HG02798 (cell line): ENCODE data around the gene PMEPA1.

Source experiments
- ATAC-seq: cut with Tn5 transposase; IDR thresholded peaks from one replicate; pipeline ENCODE4 v1.9.1; 2021; ENCODE audit warnings: mild to moderate bottlenecking; ENCODE audit not compliant: unreplicated experiment, poor library complexity

The PMEPA1 gene, protein sequence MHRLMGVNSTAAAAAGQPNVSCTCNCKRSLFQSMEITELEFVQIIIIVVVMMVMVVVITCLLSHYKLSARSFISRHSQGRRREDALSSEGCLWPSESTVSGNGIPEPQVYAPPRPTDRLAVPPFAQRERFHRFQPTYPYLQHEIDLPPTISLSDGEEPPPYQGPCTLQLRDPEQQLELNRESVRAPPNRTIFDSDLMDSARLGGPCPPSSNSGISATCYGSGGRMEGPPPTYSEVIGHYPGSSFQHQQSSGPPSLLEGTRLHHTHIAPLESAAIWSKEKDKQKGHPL

DNA sequence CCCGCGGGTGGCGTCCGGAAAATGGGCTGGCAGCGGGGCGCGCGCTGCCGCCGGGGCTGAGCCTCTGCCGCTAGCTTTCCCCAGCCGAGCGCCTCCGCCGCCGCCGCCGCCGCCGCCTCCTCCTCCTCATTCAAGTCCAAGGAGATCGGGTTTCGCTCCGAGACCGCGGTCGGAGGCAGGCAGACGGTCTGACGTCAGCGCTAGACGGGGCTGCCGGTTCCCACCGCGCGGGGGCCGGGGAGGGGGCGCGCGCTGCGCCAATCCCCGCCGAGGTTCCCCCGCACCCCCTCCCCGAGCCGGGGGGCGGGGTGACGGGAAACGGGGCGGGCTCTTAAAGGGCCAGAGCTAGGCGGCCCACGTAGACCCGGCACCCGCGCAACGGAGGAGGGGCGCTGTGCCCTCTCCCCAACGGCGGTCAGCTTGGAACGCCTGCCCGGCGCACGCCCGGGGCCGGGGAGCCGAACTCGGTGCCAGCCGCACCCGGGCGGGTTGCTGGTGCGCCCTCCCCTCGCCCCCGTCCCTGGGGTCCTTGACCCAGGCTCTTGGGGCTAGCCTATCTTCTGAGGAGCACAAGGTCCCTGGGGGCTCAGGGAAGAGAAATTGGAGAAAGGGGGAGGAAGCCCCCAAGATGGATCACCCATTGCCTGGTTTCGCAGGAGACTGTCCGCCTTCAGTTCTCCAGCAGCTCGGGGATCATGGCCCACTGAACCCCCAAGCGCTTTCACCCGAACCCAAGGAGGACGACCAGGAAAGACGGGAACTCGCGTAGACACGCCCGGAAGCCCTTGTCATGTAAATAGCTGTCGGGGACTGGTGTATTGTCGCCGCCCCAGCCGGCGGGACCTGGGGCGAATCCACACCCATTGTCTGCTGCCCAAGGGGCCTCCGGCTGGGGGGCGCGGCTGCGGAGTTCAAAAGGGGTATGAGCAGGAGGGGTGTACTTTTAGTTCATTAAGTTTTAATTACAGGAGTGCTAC is at the start of gene PMEPA1:
PMEPA1 (minus strand) TSS at position 193 of the 977 bp plus-strand sequence. CDS start 433 bp downstream, outside the sequence.
- peak; percentile 81 for ATAC-seq

DNA sequence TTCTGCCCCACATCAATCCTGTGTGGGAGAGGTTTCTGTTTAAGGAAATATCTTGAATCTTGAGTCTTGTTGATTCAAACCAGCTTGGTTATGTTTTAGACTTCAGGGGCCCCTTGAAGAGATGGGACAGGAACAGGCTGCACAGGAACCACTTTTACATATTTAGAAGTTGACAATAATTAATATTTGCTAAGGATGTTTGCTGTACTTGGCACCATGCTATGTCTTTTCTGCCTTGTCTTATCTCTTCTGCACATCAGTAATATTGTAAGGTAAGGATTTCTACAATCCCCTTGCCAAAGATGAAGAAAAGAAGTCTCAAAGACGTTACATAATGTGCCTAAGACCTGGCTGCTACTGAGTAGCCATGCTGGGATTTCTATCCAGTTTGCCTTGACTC is 48.0 kb upstream of the PMEPA1 start:
- ATAC-seq, result no peak

DNA sequence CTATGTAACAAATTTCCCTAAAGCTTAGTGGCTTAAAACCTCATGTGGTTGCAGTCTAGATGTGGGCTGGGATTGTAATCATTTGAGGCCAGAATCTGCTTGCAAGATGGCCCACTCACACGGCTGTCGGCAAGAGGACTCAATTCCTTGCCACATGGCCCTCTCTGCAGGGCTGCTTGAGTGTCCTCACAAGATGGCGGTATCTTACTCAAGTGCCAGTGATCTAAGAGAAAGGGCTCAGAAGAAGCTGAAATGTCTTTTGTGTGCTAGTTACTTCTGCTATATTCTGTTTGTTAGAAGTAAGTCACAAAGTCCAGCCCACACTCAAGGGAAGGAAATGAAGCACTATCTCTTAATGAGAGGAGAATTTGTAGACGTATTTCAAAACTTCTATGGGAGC is 47.1 kb upstream of the PMEPA1 start:
- no peak for ATAC-seq

DNA sequence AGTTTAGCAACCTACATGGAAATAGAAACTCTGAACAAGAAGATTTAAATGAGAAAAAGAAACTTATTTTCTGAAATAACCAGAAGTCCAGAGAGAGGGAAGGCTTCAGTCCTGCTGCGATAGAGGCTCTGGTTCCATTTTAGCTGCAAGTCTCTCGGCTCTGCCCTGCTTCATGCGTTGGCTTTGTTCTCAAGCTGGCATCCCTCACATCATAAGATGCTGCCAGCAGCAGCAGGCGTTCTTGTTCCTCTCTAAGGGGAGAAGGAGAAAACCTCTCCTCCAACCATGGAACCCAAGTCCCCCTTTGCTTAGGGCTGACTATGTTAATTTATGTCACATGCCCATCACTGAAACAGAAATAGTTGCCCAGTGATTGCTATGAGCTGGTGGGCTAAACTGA is 46.4 kb upstream of the PMEPA1 start:
- no peak for ATAC-seq

DNA sequence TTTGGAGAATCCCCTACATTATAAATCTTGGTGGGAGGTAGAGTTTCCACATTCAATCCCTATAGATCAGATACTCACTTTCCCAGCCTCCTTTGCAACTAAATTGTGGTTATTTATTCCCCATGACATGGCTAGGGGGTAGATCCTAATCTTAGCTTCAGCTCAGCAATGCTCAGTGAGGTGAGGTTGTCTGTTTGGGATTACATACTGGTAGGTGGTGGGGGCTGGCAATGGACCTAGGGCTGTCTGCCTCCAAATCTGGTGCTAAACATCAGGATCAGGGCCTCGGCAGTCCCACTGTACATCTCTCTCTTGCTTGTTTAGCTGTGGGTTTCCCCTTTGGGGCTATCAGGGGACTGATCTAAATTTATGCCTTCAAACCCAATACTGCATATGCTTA is 45.8 kb upstream of the PMEPA1 start:
- no peak for ATAC-seq

DNA sequence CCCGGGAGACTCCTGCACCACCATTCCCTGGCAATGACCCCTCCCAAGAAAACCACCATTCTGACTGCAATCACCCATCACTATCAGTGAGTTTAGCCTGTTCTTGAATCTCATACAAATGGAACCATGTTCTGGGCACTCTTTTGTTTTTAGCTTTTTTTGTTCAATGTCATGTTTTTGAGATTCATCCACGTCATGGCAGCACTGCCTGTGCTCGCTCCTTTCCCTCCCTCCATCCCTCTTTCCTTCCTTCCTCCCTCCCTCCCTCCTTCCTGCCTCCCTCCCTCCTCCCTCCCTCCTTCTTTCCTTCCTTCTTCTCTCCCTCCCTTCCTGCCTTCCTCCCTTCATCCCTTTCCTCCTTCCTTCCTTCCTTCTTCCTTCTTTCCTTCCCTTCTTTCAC is 44.4 kb upstream of the PMEPA1 start:
- no peak for ATAC-seq

DNA sequence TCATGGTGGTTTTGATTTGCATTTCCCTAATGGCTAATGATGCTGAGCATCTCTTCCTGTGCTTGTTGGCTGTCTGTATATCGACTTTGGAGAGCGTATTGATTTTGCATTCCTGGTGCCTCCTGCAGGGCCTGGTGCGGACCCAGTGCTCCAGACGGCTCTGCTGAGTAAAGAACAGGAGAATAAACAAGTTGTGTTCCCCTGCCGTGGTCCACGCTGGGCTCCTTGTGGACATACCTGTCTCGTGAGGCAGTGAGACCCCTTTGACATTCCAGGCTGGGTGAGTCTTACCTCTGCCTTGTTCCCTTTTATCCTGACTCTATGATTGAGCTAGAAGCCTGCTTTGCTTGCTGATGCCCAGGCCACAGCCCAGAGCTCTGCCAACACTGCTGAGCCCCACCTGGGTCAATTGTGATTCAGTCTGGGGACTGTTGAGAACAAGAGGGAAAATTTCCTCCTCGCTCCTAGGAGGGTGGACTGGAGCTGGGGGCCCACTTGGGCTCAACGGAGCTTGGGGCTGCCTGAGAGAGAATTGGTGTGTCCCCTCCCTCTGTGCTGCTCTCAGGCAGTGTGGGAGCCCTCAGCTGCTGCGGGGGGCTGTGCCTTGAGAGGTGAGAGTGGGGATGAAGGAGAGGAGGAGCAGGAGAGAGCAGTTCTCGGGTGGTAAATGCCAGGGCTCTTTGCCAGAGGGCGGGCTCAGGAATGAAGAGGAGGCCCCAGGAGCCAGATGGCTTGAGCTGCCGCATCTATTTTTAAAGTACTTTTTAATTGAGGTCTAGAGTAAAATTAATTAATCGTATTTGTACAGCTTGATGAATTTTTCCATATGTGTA is 43.7 kb upstream of the PMEPA1 start:
- no peak for ATAC-seq

DNA sequence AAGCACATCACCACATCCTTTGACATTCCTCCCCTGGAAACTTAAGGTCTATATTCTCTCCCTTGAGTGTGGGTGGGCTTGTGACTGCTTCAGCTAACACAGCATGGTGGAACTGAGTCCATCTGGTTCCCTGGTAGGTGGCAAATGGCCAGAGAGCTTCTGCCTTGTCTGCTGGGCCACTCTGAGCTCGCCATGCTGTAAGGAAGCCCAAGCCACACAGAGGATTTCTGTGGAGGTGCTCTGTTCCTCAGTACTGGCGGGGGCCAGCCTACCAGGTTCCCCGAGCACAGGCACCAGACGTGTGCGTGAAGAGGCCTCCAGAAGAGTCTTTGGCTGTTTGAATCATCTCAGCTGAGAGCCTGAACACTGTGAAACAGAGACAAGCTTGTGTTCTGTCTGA is 41.6 kb upstream of the PMEPA1 start:
- no peak for ATAC-seq

DNA sequence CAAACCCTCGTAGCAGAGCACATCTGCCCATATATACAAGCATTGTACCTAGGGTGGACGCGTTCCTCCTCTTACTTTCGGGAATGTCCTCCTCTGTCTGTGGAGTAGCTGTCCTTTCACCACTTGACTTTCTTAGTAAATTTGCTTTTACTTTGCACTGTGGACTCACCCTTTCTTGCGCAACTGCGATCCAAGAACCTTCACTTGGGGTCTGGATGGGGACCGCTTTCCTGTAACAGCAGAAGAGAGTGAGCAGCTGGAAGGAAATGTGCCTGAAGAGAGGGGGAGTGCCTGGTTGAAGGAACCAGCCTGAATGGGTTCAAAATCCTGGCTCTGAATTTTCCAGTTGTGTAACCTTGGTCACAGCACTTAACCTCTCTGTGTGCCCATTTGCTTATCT is 40.1 kb upstream of the PMEPA1 start:
- no peak for ATAC-seq

DNA sequence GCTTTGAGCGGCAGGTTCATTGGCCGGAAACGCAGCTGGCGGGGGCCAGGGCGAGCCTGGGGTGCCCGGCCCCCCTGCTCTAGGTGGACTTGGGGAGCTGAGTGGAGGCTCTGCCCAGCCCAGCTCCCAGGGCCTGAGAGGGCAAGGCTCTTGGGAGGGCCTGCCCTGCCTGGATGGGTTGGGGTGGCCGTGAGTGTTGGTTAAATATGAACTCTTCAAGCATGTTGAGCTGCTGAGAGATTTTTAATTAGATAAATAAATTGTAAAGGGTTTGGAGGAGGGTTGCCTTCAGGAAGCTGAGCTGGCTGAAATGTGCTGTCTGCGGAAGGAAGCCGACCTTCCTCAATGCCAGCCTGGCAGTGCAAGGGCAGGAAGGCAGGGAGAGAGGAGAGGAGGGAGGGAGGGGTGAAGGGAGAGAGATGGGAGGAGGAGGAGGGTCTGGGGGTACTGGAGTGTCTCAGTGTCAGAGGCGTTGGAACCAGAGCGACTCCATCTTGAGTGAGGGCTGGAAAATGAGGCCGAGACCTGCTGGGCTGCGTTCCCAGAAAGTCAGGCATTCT is 39.4 kb upstream of the PMEPA1 start:
- no peak for ATAC-seq

DNA sequence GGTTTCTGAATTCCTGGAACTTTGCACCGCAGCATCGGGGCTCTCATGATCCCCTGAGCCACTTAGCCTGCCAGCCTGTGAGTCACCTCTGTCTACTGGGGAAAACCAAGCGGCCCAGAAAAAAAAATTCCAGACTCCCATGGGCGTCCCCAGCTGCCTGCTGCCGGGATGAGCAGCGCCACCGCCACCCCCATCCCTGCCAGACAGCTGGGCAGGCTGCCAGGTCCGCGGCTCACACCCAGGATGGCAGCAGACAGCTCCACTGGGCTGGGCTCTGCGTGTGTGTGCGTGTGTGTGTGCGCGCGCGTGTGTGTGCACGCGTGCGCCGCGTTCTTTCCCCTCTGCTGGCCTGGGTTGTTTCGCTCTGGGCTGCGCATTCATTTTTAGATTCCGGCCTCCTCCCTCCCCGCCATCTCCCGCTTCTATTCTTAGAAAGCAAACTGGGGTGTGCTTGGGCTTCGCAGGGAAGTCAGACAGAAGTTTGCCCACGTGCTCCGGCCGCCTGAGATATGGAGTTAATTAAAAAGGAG is 38.9 kb upstream of the PMEPA1 start:
- ATAC-seq, result no peak

DNA sequence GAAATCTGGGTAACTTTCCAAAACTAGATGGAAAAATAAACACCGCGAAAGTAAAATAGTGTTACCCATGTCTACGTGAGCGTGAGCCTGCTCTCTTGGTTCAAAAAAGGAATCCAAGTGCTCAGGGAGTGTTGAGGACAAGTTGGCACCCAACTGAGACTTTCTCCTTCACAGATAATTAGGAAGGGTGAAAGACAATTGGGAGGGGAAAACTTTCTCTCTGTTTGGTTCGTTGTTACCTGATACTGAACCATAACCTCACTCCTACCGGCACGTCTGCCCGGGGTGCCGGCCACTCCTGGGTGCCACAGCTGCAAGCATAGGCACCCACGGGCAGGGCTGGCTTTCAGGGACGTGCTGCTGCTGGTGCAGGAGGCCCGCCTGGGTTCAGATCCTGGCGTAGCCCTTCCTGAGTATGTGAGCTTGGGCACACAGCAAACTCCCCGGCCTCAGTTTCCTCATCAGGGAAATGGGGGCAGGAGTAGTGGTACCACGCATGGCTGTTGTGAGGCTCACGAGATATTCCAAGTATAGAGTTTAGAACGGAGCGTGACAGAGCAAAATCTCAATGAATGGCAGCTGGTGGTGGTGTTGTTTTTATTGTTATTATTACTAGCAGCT is 38.2 kb upstream of the PMEPA1 start:
- no peak for ATAC-seq

DNA sequence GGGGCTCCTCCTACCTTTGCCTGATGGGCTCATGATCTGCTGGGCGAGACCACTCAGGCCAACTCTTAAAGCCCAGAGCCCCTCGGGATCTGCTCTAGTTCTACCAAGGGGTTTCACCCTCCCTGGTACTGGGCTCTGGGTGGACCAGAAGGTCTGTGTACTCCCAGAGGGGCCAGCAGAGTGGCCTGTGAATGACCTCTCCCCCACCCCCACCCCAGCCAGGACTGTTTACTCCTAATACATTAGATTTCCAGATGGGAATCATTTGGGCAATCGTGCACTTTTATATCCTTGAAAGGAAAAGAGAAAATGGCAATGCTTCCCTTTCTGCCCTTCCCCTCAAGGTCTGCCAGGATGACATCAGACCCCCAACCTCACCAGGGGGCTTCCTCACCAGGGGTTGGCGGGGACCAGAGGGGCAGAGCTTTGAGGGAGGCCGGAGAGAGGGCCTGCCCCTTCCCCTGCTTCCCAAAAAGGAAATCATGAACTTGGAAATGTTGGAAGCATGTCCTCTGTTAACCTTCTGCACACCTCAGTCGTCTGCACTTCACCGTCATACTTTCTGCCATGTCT is 37.1 kb upstream of the PMEPA1 start:
- no peak for ATAC-seq

DNA sequence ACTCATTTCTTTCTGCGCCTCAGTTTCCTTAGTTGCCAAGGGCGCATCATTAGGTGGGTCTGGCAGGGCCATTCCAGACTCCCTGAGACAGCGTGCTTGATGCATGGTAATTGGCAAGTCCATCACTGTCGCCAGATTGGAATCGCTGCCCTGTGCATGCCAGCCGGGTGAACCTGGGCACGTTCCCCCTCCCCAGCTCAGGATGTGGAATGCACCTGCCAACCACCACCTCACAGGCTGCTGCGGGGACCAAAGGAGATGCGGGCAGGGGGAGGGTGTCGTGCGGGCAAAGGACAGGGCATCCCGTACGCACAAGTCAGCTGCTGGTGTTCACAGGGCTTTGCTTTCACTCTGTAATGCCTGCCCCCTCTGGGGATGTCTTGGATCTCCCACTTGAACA is 36.4 kb upstream of the PMEPA1 start:
- no peak for ATAC-seq

DNA sequence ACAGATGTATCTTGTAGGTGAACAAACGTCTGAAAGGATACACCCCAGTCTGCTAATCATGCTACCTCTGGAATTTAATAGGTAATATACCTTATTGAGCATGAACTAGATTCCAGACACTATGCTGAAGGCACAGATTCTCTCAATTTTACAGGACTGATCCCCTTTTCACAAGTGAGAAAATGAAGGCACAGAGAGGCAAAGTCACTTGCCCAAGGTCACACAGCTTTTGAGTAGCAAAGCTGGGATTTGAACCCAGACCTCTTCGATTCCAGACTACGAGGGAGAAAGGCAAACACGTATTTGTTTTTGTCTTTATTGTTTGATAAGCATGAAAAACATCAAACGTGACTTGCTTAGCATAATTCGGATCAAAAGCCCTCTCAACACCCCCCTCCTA is 34.4 kb upstream of the PMEPA1 start:
- ATAC-seq, result no peak

DNA sequence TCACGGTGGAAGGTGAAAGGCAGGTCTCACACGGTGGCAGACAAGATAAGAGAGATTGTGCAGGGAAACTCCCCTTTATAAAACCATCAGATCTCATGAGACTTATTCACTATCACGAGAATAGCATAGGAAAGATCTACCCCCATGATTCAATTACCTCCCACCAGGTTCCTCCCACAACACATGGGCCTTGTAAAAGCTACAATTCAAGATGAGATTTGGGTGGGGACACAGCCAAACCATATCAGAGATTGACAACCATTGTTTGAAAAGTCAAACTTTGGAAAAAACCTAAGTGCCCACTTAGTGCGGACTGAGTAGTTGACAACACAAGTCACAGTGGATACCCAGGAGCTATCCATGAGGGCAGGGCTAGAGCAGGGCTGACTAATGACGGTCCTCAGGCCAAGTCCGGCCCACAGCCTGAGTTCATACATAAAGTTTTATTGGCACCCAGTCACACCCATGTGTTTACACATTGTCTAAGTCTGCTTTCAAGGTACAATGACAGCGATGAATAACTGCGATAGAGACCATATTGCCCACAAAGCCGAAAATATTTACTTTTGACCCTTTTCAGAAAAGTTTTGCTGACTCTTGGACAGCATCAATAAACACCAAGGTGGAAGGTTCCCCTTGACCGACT is 33.8 kb upstream of the PMEPA1 start:
- no peak for ATAC-seq

DNA sequence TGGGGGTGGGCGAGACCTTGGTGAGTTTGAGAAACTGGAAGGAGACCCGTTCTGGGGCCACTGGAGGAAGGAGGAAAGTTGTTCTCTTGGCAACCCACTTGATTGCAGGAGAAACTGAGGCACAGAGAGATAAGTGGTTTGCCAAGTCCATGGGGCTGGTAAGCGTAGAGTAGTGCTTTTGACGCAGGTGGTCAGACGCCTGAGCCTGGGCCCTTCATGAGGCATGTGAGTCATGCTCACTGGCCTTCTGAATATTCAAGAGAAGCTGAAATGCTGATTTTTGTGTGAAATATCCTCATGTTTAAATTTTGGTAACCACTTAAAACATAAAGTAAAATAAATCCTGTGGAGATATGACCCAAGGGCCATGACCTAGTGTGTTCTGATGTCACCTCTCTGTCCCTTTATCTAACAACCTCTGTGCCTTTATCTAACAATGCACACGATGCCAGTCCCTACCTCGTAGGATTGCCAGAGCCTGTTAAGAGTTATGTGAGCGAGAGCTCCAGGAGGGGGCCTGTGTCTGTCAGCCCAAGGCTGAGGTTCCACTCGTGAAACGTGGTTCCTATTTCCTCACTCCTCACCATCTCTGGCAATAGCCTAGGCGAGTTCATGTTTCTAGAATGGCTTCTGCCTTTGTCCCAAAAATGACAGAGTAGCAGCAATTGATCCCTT is 32.8 kb upstream of the PMEPA1 start:
- no peak for ATAC-seq

DNA sequence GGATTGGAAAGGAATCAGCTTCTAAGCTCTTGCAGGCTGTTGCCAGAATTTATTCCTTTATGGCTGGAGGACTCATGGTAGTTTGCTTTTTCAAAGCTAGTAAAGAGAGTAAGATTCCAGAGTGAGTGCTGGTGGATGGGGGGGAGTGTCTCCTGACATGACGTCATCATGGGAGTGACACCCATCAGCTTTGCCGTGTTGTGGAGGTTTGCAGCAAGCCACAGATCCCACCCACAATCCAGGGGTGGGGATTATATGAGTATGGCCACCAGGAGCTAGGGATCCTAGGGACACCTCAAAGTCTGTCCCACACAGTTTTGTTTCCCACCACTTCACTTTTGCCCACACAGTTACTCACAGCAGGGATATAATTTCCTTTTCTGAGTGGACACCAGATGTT is 28.7 kb upstream of the PMEPA1 start:
- ATAC-seq, result no peak
